ENCODE data around the gene SEPTIN1.
A peak's percentile ranks its signal among the peaks of the same experiment; 100 is the strongest.

The SEPTIN1 gene, protein sequence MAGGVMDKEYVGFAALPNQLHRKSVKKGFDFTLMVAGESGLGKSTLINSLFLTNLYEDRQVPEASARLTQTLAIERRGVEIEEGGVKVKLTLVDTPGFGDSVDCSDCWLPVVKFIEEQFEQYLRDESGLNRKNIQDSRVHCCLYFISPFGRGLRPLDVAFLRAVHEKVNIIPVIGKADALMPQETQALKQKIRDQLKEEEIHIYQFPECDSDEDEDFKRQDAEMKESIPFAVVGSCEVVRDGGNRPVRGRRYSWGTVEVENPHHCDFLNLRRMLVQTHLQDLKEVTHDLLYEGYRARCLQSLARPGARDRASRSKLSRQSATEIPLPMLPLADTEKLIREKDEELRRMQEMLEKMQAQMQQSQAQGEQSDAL

DNA sequence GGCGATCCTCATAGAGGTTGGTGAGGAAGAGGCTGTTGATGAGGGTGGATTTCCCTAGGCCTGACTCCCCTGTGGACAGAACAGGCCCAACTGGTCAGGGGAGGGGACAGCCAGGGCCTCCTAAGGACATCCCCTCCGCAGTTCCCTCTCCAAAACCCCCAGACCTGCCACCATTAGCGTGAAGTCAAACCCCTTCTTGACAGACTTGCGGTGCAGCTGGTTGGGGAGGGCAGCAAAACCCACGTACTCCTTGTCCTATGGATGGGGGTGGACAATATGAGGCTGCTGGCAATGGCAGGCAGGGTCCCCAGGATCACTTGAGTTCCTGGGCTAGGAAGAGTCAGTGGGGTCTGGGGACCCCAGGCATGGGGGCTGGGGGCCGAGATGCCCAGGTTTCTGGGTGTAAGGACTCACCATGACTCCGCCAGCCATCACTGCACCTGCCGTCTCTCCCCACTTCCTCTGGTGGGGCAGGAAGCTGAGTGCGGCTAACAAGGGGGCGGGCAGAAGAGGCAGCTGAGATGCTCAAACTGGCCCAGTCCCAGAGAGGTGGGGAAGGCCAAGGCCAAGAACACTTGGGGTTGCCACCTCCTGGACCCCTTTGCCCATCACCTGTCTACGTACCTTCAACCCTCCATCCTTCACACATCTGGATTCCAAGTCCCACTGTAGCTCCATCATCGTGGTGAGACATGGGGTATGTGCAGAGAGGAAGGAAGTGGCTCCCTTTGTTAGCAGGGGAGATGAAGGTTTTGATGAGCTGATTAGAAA is at the start of gene SEPTIN1:
Gene SEPTIN1, minus strand, starts transcription at position 451 of the 771 bp plus-strand sequence. Its CDS starts 19 bp downstream, at position 432.
- DNase-seq = peak; percentile 81 to 85

DNA sequence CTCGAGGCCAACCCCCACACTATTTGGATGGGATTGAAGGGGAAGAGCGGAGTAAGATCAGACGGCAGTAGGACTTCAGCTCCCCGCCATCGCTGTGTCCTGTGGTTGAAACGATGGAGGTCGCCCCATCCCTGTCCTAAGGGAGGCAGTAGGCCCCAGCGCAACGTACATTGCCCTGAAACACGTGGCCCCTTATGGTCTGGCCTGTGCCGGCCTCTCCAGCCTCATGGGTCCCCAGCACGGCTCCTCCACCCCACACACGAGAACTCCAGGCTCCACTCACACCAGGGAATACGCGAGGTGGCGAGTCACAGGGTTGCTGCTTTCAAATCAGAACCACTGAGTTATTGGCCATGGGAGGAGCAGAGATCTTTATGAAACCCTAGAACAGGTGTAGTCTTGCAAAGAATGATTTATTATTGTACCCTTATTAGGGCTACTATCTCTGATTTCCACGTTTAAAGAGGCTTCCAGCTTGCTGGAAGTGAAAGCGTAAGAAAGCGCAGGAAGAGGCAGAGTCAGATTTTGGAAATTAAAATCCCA is 48.1 kb upstream of the SEPTIN1 start:
- DNase-seq = peak; percentile 45 to 58

DNA sequence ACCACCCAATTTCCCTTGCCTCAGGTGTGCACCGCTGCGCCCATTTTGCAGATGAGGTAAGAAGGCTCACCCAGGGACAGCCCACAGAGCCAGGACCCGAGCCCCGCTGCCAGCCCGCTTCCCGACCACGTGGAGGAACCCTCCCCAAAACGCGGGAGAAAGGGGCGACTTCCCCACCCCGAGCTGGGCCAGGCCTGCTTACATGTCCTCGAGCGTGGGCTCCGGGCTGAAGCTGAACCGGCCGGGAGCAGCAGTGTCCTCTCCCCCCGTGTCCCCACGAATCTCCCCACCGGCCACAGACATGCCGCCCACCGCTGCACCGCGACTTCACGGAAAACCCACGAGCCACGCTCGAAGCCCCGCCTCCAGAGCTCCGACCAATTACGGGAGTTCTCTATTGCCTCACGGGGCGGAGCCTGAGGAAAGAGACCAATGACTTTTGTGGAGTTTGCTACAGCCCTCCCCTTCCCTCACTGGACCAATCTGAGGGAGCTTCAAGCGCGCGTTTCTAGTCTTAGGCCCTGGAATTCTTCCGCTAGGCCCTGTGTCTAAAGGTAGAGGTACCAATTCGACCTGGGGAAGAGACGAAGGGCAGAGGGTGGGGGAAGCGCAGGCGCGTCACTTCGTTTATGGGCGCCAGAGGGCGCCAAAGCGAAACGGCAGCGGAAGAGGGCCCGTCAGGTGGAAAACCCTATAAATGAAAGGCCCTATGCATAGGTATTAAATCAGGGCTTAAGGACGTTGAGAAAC is 47.5 kb upstream of the SEPTIN1 start, which contains the start of gene DCTPP1:
Gene DCTPP1, minus strand, starts transcription at position 353 of the 750 bp plus-strand sequence. Its CDS starts 50 bp downstream, at position 303.
- peak; percentile 97 to 98 for DNase-seq

DNA sequence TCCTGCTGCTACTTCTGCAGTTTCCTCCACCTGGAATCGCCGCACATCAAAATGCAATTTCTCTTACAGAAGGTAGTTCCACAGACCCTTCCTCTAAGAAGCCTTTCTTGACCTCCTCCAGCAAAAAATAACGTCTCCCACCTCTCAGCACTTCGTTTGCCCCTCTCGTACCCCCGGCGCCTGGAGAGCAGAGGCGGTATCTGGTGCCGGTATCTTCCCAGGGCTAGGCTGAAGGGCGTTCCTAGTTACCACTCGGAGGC is 47.0 kb upstream of the SEPTIN1 start:
- no peak for DNase-seq

DNA sequence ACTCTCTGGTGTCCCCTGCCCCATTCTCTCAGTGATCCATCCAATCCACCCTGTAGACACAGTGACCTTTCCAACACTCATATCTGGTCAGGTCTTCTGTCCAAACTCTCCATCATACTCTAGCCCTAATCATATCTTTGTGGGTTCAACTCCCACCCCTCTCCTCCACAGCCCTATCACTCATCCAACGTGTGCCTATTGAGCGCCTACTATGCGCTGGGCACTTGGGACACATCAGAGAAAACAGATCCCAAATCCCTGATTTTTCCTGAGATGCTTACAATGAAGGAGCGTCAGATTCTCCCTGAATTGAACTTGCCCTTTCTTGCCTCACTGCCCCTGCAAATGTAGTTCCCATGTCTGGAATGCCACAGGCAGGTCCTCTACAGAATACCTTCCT is 45.7 kb upstream of the SEPTIN1 start:
- DNase-seq = no peak

DNA sequence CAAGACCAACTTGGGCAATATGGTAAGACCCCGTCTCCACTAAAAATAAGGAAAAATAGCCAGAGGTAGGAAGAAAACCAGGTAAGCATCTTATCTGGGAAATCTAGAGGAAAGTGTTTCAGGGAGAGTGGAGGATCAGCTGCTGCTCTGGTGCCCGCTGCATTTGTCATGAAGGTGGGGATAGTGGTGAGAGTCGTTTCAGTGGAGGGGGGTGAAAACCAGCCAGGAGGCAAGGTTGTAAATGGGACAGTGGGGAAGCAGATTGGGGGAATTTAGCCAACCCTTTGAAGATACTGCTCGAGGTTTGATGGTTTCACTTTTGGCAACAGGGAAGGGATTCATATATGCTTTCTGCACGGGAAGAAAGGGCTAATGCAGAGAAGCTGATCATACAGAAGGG is 38.6 kb upstream of the SEPTIN1 start:
- no peak for DNase-seq

DNA sequence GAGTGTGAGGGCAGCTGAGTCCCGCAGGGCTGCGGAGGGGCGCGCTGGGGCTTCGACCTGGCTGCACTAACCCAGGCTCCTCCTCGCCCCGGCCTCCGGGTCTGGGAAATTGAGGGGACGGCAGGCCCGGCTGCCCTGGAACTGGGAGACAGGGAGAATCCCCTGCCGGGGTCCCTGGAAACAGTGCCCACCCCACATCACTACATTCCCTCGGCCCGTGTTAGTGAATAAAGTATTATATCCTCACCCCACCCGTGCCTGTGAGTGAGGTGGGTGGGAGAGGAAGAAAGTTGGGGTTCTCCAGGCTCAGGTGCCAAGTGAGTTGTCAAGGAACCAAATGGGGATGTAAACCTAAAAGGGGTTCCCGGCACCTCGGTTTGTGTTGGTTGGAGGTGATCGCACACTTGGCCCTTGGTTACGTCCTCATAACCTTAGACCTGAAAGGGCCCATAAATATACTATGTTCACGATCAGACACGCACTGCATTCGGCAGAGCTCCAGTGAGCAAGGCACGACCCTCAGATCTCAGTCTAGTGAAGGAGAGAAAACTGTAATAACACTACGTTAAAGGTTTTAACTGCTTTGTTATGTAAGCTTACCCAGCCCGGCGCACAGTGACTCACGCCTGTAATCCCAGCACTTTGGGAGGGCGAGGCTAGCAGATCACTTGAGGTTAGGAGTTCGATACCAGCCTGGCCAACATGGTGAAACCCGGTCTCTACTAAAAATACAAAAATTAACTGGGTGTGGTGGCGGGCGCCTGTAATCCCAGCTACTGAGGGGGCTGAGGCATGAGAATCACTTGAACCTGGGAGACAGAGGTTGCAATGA is 36.2 kb upstream of the SEPTIN1 start:
- DNase-seq = no peak

DNA sequence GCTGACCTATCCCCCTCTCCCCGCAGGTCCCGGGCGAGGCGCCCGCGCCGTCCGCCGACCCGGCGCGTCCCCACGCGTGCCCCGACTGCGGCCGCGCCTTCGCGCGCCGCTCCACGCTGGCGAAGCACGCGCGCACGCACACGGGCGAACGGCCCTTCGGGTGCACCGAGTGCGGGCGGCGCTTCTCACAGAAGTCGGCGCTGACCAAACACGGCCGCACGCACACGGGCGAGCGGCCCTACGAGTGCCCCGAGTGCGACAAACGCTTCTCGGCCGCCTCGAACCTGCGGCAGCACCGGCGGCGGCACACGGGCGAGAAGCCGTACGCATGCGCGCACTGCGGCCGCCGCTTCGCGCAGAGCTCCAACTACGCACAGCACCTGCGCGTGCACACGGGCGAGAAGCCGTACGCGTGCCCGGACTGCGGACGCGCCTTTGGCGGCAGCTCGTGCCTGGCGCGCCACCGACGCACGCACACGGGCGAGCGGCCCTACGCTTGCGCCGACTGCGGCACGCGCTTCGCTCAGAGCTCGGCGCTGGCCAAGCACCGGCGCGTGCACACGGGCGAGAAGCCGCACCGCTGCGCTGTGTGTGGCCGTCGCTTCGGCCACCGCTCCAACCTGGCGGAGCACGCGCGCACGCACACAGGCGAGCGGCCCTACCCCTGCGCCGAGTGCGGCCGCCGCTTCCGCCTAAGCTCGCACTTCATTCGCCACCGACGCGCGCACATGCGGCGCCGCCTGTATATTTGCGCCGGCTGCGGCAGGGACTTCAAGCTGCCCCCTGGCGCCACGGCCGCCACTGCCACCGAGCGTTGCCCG is 35.4 kb upstream of the SEPTIN1 start:
- DNase-seq = peak; percentile 84 to 89

DNA sequence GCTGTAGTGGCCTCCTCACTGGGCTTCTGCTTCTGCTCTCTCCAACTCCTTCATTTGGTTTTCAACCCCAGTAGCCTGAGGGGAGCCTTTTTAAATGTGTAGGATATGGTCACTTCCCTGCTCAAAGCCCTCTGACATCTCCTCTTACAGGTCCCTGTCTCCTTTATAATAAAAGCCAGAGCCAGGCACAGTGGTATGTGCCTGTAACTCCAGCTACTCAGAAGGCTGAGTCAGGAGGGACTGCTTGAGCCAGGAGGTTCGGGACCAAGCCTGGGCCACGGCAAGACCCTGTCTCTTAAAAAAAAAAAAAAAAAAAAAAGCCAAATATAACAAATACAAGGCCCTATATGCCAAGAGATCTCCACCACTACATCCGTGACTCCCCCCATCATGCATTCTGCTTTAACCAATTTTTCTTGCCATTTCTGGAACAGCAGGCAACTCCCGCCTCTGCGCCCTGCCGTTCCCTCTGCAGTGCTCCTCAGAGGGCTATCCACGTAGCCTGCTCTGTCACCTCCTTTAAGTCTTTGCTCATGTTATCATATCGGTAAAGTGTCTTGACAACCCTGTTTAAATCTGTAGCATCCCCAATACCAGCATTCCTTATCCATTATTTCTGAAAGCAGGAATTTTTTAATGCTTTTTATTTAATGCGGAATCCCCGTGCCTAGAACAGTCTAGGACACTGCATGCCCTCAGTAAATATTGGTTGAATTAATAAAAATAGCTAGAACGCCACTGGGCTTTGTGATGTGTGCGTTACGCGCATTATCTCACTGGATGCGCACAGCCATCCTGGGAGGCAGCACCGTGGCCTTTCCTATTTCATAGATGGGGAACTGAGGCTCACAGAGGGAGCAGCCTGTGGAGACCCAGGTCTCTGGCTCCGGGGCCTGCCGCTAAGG is 34.5 kb upstream of the SEPTIN1 start:
- DNase-seq = peak in 1 of 2 experiments; percentile 37

DNA sequence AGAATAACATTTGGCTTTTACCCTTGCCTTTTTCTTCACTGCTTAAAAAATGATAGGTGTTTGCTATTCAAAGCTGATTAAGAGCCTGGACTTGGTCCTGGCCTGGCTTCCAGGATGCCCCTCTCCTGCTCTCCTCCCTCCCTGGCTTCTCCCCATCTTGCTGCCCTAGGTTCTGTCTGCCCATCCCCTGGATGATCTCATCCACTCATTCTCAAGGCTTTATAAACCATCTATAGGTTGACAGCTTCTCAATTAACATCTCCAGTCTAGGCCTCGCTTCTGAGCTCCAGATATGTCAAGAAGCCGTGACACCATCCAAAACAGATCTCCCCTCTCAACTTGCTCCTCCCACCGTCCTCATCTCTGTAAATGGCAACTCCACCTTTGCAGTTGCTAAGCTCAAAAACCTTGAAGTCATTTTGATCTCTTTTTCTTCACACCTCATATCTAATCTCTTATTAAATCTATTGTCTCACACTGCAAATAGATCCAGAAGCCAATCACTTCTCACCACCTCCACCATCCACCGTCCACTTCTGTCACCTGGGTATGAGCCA is 33.8 kb upstream of the SEPTIN1 start:
- no peak for DNase-seq

DNA sequence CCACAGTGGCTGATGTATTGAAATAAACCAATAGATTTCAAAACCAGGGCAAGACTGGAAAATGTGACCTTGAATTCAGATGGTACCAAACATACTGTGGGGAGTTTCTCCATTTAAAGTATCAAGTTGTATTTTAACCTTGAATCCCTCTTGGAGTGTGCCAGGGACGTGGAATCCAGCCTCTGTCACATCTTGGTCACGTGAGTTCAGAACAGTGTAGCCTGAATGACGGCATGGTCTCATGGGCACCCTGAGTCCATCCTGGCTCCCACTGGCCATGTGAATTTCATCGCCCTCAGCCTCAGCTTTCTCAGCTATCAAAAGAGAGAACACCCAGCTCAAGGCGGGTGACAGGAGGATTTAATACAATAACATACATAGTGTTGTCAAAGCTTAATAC is 31.8 kb upstream of the SEPTIN1 start:
- DNase-seq = no peak

DNA sequence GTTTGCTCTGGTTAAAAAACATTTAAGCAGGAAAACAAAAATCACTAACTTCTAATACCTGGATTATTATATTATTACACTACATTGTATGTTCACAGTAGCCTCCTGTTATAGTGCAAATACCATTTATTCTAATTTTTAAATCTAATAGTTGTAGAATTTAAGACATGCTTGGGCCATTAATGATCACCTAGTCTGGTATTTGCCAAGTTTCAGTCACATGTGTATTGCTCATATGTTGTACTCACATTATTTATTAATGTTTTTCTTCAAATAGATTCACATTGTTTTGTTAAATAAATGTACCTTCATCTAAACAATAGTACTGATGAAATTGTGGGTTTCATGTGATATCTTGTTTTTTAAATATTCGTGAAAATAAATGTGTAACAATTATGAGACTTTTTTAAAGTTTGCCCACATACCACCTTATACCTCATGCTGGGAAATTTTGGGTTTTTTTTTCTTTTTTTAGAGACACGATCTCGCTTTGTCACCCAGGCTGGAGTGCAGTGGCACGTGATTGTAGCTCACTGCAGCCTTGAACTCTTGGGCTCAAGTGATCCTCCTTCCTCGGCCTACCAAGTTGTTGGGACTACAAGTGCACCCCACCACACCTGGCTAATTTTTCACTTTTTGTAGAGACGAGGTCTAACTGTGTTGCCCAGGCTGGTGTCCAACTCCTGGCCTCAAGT is 30.9 kb upstream of the SEPTIN1 start:
- DNase-seq = no peak

DNA sequence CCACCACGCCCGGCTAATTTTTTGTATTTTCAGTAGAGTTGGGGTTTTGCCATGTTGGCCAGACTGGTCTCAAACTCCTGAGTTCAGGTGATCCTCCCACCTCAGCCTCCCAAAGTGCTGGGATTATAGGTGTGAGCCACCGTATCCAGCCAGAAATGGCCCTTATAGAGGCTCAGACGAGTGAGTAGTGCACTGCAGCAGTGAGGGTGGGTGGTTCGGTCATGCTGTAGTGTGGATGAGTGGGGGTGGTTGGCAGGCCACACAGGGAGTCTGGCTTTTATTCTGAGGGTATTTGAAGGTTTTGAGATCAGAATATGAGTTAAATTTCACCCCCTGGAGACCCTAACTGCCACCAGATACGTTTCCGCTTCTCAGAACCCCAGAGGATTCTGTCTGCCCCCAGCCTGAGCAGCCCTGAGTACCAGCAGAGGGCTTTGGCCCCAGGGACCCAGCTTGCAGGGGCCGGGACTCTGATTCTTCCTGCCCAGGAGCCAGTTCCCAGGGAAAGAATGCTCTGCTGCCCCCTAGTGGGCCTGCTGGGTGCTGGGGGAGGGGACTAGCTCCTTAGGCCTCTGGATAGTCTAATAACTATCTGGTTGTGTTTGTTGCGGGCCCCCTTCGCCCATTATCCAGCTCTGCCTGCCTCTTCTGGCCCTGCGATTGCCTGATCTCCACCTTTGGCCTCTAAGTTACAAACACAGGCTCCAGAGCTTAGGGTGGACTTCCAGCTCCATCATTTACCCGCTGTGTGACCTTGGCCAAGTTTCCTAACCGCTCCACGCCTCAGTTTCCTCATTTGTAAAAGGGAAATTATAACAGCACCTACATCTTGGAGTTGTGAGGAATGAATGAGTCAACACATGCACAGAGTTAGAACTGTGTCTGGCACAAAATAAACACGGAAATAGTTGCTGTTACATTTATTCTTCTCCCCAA is 27.0 kb upstream of the SEPTIN1 start:
- peak; percentile 96 to 97 for DNase-seq

DNA sequence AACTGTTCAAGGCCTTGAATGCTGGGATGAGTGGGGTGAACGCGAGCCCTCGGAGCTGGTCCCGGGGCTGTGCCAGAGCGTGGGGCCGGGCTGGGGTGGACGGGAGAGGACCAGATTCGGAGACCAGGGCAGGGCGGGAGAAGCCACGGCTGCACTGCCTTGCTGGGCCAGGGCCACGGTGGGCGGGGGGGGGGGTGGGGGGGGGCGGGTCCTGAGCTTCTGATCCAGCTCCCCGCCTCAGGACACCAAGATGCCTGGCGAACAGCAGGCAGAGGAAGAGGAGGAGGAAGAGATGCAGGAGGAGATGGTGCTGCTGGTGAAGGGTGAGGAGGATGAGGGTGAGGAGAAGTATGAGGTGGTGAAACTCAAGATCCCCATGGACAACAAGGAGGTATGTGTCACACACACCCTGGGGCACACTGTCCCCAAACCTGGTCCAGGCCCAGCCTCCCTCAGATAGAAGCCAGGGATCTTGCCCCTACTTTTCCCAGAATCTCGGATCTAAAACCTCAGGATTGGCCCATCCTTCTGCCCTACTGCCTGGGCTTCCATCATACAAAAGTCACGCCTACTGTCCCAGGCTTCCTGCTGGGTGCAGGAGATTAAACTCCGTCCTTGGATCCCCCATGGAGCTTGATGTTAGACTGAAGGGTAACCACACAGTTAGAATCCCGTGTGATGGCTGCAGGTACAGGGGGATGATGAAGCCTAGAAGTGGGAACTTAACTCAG is 25.6 kb upstream of the SEPTIN1 start:
- DNase-seq = no peak

DNA sequence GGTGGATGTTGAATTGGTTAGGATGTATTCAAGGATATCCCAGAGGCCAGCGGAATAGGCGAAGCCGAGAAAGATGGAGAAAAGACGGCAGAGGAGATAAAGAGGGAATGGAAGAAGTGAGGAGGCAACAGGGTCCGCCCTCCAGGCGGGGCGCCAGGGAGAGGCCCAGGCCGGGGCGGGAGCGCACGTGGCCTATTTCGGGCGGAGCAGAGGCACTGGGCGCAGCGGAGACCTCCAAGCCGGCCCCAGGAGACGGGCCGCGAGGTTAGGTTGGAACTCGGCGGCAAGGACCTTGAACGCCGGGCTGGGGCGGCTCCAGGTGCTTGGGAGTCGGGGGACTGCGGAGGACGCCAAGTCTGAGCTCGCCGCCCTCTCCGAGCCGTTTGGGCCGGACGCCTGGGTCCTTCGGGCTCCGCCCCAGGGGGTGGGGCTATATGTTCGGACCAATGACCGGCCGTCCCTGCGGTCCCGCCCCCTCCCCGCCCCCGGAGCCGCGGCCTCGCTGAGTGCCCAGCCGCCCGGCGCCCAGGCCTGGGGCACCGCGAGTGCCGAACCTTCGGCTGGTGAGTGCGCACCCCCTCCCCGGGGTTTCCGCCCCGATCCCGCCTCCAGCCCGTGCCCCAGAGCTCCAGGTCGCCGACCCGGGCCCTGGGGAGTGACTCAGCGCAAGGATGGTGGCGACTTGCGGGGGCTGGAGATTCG is 24.9 kb upstream of the SEPTIN1 start, which contains the start of gene ZNF771:
Gene ZNF771, plus strand, starts transcription at position 505 of the 702 bp plus-strand sequence. CDS start 448 bp downstream, outside the sequence.
- peak; percentile 97 to 98 for DNase-seq

DNA sequence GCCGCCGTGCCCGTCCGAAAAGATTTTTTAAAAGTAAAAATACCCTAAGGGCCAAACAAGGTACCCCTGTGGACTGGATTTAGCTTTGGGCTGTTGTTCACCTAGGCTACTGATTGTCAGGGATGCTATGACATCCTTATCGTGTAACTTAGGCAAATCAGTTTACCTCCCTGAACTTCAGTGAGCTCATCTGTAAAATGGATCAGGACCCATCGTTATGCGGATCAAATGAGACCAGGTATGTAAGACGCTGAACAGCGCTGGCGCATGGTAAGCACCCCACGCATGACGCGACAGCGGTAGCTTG is 24.4 kb upstream of the SEPTIN1 start:
- no peak for DNase-seq

Measured in activated CD4-positive, alpha-beta T cell treated with anti-CD3 and anti-CD28 coated beads, Interleukin-2, amount 50 U/mL, for 48 hours (primary cell).